Measurements from ENCODE around the gene KAZN. TPM values are rescaled to one million over a fixed set of nuclear protein-coding genes. Genes with fewer than 3 reads are reported as not detected.

The KAZN gene
- total and polyA plus RNA-seq, 9 donors: 5.1 to 17.4 (median 14.3) TPM

DNA sequence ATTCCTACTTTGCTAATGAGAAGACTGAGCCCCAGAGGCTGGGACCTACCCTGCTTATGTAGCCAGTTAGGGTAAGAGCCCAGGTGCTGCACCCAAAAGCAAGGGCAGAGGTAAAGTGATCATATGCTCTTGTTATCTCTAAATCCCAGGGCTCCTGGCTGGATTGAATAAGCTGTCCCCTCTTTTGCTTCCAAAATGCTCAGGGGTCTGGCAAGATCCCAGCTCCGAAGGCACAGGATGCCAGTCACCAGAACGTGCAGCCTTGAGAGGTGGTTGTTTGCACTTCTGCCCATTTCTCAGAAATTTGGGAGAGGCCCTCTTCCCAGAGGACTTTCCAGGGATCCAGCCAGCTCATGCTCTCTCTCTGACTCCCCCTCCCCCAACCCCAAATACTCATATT is 412.7 kb downstream of the KAZN start:
- WGBS (ENCODE audit: insufficient coverage): 56% methylated on average over 2 of the region's 2 CpGs
- H3K9me3 ChIP-seq (replicated peaks; ENCODE audit: control insufficient read depth, low read depth, low read length): no peaks in the 10 kb centered on the region
- no peak for DNase-seq
- peaks cover 31% of the 10 kb centered on the region for H3K4me1 ChIP-seq (ENCODE audit: control insufficient read depth, insufficient read depth, low read length)
- H3K4me3 ChIP-seq (ENCODE audit: low read length): no peak overlapping the region
- H3K27me3 ChIP-seq (ENCODE audit: control insufficient read depth, insufficient read depth, low read length): no peaks in the 10 kb centered on the region
- no peak overlapping the region for H3K27ac ChIP-seq (ENCODE audit: low read length)
- H3K36me3 ChIP-seq (ENCODE audit: control insufficient read depth, insufficient read depth, low read length): no peaks in the 10 kb centered on the region

DNA sequence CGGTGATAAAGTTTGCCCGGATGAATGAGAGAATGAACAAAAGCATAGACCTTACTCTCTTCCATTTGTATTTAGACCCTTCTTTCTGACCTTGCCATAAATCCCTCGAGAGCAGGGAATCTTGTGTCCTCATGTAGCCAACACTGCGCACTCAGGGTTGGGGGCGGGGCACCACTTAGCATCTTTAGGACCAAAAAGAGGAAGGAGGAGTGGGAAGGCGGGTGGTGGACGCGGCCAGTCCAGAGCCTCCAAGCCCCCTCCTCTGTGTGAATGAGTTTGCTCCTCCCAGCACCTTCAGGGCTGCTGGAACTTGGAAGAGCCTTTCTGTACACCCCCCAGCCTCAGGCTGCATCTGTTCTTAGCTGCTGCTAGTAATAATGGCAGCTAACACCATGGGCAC is 413.2 kb downstream of the KAZN start:
- Histone ChIP-seq H3K9me3 (replicated peaks; ENCODE audit: control insufficient read depth, low read depth, low read length) (no peaks in the 10 kb centered on the region), H3K27me3 (ENCODE audit: control insufficient read depth, insufficient read depth, low read length) (no peaks in the 10 kb centered on the region), H3K36me3 (ENCODE audit: control insufficient read depth, insufficient read depth, low read length) (no peaks in the 10 kb centered on the region), H3K4me1 (ENCODE audit: control insufficient read depth, insufficient read depth, low read length) (peaks cover 31% of the 10 kb centered on the region), H3K27ac (ENCODE audit: low read length) (no peak overlapping the region), H3K4me3 (ENCODE audit: low read length) (no peak overlapping the region)
- WGBS (ENCODE audit: insufficient coverage): no CpG with 5 or more reads among the region's 8 CpGs
- DNase-seq: no peak

DNA sequence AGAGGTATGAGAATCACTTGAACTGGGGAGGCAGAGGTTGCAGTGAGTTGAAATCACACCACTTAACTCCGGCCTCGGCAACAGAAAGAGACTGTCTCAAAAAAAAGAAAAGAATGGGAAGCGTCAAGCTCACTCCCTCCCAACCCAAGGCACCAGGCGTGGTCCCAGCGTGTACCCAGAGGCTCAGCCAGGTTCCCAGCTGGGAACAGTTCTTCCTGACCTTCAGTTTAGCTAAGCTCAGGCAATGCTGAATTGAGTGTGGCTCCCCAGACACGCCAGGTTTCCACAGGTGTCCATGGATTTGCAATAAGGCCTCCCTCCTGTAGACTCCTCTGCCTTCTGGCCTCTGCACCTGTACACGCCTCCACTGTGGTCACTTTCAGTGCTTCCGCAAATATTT is 414.3 kb downstream of the KAZN start:
- Histone ChIP-seq H3K4me1 (ENCODE audit: control insufficient read depth, insufficient read depth, low read length) (peaks cover 22% of the 10 kb centered on the region), H3K27ac (ENCODE audit: low read length) (no peak overlapping the region), H3K9me3 (replicated peaks; ENCODE audit: control insufficient read depth, low read depth, low read length) (no peaks in the 10 kb centered on the region), H3K4me3 (ENCODE audit: low read length) (no peak overlapping the region), H3K36me3 (ENCODE audit: control insufficient read depth, insufficient read depth, low read length) (no peaks in the 10 kb centered on the region), H3K27me3 (ENCODE audit: control insufficient read depth, insufficient read depth, low read length) (no peaks in the 10 kb centered on the region)
- 88% methylated on average over 4 of the region's 8 CpGs for WGBS (ENCODE audit: insufficient coverage)
- DNase-seq: no peak

DNA sequence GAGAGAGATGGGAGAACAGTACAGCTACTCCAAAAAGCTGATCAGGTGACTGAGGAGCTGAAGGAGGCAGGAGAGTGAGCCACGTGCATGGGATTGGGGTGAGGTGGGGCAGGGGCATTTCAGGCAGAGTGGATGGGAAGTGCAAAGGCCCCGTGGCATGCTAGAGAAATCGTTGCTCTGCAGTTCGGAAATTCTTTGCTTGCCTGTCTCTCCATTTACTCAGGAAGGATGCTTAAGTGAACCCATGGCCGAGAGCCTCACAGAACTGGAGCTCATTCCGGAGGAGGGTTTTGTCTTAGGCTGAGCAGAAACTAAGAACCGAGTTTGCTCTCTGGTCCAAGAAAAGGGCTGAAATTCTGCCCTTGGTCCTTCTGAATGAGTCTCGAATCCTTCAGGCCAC is 415.3 kb downstream of the KAZN start:
- Histone ChIP-seq H3K36me3 (ENCODE audit: control insufficient read depth, insufficient read depth, low read length) (no peaks in the 10 kb centered on the region), H3K9me3 (replicated peaks; ENCODE audit: control insufficient read depth, low read depth, low read length) (no peaks in the 10 kb centered on the region), H3K4me3 (ENCODE audit: low read length) (no peak overlapping the region), H3K4me1 (ENCODE audit: control insufficient read depth, insufficient read depth, low read length) (peaks cover 13% of the 10 kb centered on the region), H3K27ac (ENCODE audit: low read length) (no peak overlapping the region), H3K27me3 (ENCODE audit: control insufficient read depth, insufficient read depth, low read length) (no peaks in the 10 kb centered on the region)
- no peak for DNase-seq
- WGBS (ENCODE audit: insufficient coverage): 80% methylated on average over 6 of the region's 8 CpGs

DNA sequence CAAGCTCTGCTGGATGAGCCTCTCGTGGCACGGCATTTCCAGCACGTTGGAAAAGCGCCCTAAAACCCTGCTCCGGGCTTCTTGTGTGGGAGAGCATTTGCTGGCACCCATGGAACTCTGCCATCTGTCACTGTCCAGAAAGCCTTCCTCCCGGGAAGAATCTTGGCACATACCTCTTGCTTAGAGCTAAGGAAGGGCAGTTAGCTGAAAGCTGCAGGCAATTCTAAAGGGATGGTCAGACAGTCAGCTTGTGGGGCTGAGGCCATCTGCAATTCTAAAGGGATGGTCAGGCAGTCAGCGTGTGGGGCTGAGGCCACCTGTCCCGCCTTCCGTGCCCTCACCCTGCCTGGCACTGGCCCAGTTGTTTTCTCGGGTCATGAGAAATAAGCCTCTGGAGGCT is 416.0 kb downstream of the KAZN start:
- H3K36me3 ChIP-seq (ENCODE audit: control insufficient read depth, insufficient read depth, low read length): no peaks in the 10 kb centered on the region
- no peaks in the 10 kb centered on the region for H3K9me3 ChIP-seq (replicated peaks; ENCODE audit: control insufficient read depth, low read depth, low read length)
- peaks cover 6% of the 10 kb centered on the region for H3K4me1 ChIP-seq (ENCODE audit: control insufficient read depth, insufficient read depth, low read length)
- 65% methylated on average over 8 of the region's 10 CpGs for WGBS (ENCODE audit: insufficient coverage)
- H3K27me3 ChIP-seq (ENCODE audit: control insufficient read depth, insufficient read depth, low read length): no peaks in the 10 kb centered on the region
- DNase-seq: peak; percentile 48
- H3K27ac ChIP-seq (ENCODE audit: low read length): no peak overlapping the region
- no peak overlapping the region for H3K4me3 ChIP-seq (ENCODE audit: low read length)

DNA sequence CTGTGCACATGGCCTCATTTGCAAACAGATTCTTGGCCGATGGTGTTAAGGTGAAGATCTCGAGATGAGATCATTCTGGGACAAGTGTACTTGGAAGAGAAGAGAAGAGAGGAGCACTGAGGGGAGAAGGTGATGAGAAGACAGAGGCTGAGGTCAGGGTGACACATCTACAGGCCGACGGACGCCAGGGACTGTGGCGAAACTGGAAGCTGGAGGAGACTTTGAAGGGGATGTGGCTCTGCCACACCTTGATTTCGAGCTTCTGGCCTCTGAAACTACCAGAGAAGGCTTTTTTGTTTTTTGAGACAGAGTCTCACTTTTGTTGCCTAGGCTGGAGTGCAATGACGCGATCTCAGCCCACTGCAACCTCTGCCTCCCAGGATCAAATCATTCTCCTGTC is 417.5 kb downstream of the KAZN start:
- H3K36me3 ChIP-seq (ENCODE audit: control insufficient read depth, insufficient read depth, low read length): no peaks in the 10 kb centered on the region
- no peaks in the 10 kb centered on the region for H3K27me3 ChIP-seq (ENCODE audit: control insufficient read depth, insufficient read depth, low read length)
- peaks cover 8% of the 10 kb centered on the region for H3K4me1 ChIP-seq (ENCODE audit: control insufficient read depth, insufficient read depth, low read length)
- no peaks in the 10 kb centered on the region for H3K9me3 ChIP-seq (replicated peaks; ENCODE audit: control insufficient read depth, low read depth, low read length)
- H3K4me3 ChIP-seq (ENCODE audit: low read length): no peak overlapping the region
- 80% methylated on average over 8 of the region's 9 CpGs for WGBS (ENCODE audit: insufficient coverage)
- no peak for DNase-seq
- H3K27ac ChIP-seq (ENCODE audit: low read length): no peak overlapping the region

DNA sequence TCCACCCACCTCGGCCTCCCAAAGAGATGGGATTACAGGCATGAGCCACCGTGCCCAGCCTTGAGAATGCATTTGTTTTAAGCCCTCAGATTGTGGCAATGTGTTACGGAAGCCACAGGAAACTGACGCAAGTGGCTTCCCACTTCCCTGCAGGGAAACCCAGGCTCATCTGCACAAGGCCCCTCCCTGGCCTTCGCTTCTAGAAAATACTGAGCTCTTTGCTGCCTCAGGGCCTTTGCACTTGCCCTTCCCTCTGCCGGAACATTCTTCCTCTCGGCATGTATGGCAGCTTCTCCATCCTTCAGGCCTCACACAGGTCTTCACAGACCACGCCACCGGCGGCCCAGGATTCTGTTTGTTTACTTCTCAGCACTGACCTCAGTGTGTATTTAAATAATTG is 418.0 kb downstream of the KAZN start:
- H3K4me3 ChIP-seq (ENCODE audit: low read length): no peak overlapping the region
- H3K36me3 ChIP-seq (ENCODE audit: control insufficient read depth, insufficient read depth, low read length): no peaks in the 10 kb centered on the region
- no peak overlapping the region for H3K27ac ChIP-seq (ENCODE audit: low read length)
- no peaks in the 10 kb centered on the region for H3K27me3 ChIP-seq (ENCODE audit: control insufficient read depth, insufficient read depth, low read length)
- H3K9me3 ChIP-seq (replicated peaks; ENCODE audit: control insufficient read depth, low read depth, low read length): no peaks in the 10 kb centered on the region
- no peak for DNase-seq
- WGBS (ENCODE audit: insufficient coverage): 87% methylated on average over 7 of the region's 10 CpGs
- peaks cover 13% of the 10 kb centered on the region for H3K4me1 ChIP-seq (ENCODE audit: control insufficient read depth, insufficient read depth, low read length)

DNA sequence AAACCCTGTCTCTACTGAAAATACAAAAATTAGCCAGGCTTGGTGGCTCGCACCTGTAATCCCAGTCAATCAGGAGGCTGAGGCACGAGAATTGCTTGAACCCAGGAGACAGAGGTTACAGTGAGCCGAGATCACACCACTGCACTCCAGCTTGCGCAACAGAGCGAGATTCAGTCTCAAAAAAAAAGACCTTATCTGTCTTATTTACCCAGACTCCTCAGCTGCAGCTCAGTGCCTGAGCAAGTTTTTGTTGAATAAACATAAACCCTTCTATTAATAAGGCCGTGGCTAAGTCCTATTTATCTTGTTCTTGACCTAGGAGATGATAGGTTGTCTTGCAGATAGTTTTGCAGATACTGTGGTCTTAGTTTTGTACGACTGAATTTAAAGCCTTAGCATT is 418.6 kb downstream of the KAZN start:
- WGBS (ENCODE audit: insufficient coverage): 88% methylated on average over 3 of the region's 7 CpGs
- H3K36me3 ChIP-seq (ENCODE audit: control insufficient read depth, insufficient read depth, low read length): no peaks in the 10 kb centered on the region
- H3K4me1 ChIP-seq (ENCODE audit: control insufficient read depth, insufficient read depth, low read length): peaks cover 18% of the 10 kb centered on the region
- H3K4me3 ChIP-seq (ENCODE audit: low read length): no peak overlapping the region
- H3K27me3 ChIP-seq (ENCODE audit: control insufficient read depth, insufficient read depth, low read length): no peaks in the 10 kb centered on the region
- H3K9me3 ChIP-seq (replicated peaks; ENCODE audit: control insufficient read depth, low read depth, low read length): no peaks in the 10 kb centered on the region
- no peak overlapping the region for H3K27ac ChIP-seq (ENCODE audit: low read length)
- DNase-seq: no peak

DNA sequence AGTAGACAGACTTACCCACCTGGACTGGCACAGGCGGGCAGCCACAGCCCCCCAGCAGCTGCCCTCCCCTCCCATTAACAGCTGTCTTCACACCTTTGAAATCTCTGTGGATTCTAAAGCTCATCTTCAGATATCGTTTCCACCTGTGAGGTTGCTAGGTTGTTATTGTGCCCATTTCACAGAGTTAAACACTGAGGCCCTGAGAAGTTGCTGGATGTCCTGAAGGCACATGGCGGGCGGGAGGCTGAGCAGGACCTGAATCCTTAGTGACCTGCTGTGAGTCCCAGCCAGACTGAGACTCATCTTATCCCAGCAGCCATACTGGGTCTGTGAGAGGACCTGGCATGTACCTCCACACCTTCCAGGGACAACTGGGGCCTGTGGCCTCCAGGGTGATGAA is 420.3 kb downstream of the KAZN start:
- H3K27ac ChIP-seq (ENCODE audit: low read length): no peak overlapping the region
- no peaks in the 10 kb centered on the region for H3K36me3 ChIP-seq (ENCODE audit: control insufficient read depth, insufficient read depth, low read length)
- H3K9me3 ChIP-seq (replicated peaks; ENCODE audit: control insufficient read depth, low read depth, low read length): no peaks in the 10 kb centered on the region
- 96% methylated on average over 3 of the region's 4 CpGs for WGBS (ENCODE audit: insufficient coverage)
- no peak overlapping the region for H3K4me3 ChIP-seq (ENCODE audit: low read length)
- no peak for DNase-seq
- H3K27me3 ChIP-seq (ENCODE audit: control insufficient read depth, insufficient read depth, low read length): no peaks in the 10 kb centered on the region
- peaks cover 22% of the 10 kb centered on the region for H3K4me1 ChIP-seq (ENCODE audit: control insufficient read depth, insufficient read depth, low read length)

DNA sequence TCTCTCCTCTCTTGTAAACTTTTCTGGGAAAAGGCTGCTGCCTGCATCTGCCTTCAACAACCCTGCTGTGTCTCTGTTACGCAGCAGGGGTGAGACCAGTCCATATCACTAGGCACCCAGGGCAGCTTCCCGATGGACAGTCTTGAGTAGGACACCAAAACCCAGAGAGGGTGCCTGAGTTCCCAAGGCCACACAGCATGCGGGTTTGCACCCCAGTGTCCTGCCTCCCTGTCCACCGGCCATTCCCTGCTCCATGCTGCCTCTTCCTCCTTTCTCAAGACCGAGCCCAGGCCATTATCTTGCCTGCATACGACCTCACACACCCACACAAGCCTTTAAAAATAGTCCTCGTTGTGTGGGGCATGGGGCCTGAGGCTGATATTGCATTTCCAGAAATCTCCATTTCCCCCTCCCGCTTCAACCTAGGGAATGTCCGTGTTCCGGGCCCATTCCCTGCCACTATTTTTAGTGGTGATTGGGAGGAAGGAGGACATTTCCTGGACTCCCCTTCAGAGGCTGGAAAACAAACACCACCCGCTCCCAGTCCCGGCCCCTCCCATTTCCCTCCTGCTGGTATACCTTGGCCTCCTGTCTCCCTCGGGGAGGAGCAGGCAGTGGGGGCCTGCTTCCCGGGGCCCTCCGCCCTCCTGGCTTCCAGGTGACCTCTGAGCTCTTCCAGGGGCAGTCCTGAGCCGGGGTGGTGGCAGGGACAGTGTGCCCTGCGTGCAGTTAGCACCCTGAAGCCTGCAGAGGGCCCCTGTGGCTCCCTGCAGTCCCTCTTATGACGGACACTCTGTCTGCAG is 422.7 kb downstream of the KAZN start:
- WGBS (ENCODE audit: insufficient coverage): 56% methylated on average over 11 of the region's 18 CpGs
- no peak overlapping the region for H3K4me3 ChIP-seq (ENCODE audit: low read length)
- peaks cover 18% of the 10 kb centered on the region for H3K4me1 ChIP-seq (ENCODE audit: control insufficient read depth, insufficient read depth, low read length)
- H3K27me3 ChIP-seq (ENCODE audit: control insufficient read depth, insufficient read depth, low read length): no peaks in the 10 kb centered on the region
- peak; percentile 47 for DNase-seq
- H3K9me3 ChIP-seq (replicated peaks; ENCODE audit: control insufficient read depth, low read depth, low read length): no peaks in the 10 kb centered on the region
- peak overlapping the region; percentile 44 for H3K27ac ChIP-seq (ENCODE audit: low read length)
- no peaks in the 10 kb centered on the region for H3K36me3 ChIP-seq (ENCODE audit: control insufficient read depth, insufficient read depth, low read length)

DNA sequence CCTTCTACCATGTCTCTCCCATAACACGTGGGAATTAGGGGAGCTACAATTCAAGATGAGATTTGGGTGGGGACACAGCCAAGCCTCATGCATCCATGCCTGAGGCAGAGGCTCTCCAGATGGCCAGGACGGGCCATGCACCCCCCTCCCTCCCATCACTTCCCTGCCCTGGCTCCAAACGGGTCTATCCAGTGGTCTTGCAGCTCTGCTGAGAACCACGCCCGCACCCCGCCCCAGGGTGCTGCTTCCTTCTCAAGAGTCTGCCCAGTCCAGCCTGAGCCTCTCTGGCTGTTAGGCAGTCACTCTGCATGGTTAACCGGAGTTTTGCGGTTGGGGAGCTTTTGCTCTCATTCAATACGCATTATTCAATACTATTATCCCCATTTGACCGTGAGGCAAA is 423.6 kb downstream of the KAZN start:
- 70% methylated on average over 7 of the region's 10 CpGs for WGBS (ENCODE audit: insufficient coverage)
- H3K36me3 ChIP-seq (ENCODE audit: control insufficient read depth, insufficient read depth, low read length): no peaks in the 10 kb centered on the region
- DNase-seq: no peak
- no peaks in the 10 kb centered on the region for H3K27me3 ChIP-seq (ENCODE audit: control insufficient read depth, insufficient read depth, low read length)
- peaks cover 22% of the 10 kb centered on the region for H3K4me1 ChIP-seq (ENCODE audit: control insufficient read depth, insufficient read depth, low read length)
- H3K9me3 ChIP-seq (replicated peaks; ENCODE audit: control insufficient read depth, low read depth, low read length): no peaks in the 10 kb centered on the region
- H3K4me3 ChIP-seq (ENCODE audit: low read length): no peak overlapping the region
- H3K27ac ChIP-seq (ENCODE audit: low read length): no peak overlapping the region
